HepG2 (cell line): Measurements from ENCODE around the gene NFAT5.

Experiments
- CEBPZ ChIP-seq: IDR thresholded peaks from 2 replicates; pipeline ENCODE4 v1.6.1; 2012; ENCODE audit warnings: low read length, improper control_type of control experiment
- FOXK2 ChIP-seq: fragments of 450-650 bp; IDR thresholded peaks from 2 replicates; pipeline ENCODE4 v1.6.1; 2016
- IKZF1 ChIP-seq: fragments of 450-650 bp; IDR thresholded peaks from 2 replicates; pipeline ENCODE4 v1.7.1; 2016
- NFE2L2 ChIP-seq: fragments of 150-350 bp; IDR thresholded peaks from 2 replicates; pipeline ENCODE4 v1.6.1; 2014; ENCODE audit warnings: low read length
- SIN3A ChIP-seq: IDR thresholded peaks from 2 replicates; pipeline ENCODE4 v1.6.1; 2011; ENCODE audit warnings: low read depth, mild to moderate bottlenecking, control low read depth, low read length, borderline replicate concordance
- UBTF ChIP-seq: sonication (generic); formaldehyde crosslinking; IDR thresholded peaks from 2 replicates; pipeline ENCODE4 v1.4.0; 2020; ENCODE audit warnings: mild to moderate bottlenecking, missing genetic modification reagents

- TF ChIP-seq UBTF: peak; percentile 29; the same call in 1 of the 2 replicates
- TF ChIP-seq NFE2L2: no peak
- TF ChIP-seq IKZF1: no peak
- TF ChIP-seq SIN3A: no peak
- no peak for TF ChIP-seq CEBPZ
- no peak for TF ChIP-seq FOXK2
Measured at GRCh38 chr16:69563605-69564580, 1.9 kb upstream of the NFAT5 start.
